ENCODE measurements around the gene EEF1E1. TPM values are rescaled to one million over a fixed set of nuclear protein-coding genes. Genes with fewer than 3 reads are reported as not detected.

EEF1E1 gene
- total RNA-seq, 1 donor from 2014 or later, result 88.8 TPM

DNA sequence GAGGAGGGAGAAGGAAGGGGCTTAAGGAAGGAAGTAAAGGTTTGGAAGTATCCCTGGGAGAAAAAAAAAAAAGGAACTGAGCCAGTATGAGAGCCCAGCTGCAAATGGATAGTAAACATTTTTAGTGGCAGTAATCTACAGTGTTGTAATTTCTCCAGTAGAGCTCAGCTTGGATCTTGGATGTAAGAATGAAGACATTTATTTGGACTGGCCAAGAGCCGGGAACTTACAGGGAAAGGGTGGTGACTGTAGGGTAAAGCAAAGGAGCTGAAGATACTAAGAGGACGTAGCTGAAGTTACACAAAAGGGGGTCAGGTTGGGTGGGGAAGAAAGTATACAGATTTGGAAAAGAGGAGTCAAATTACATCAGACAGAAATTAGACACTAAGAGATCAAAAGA is 13.5 kb downstream of the EEF1E1 start:
- no peak overlapping the region for H3K4me3 ChIP-seq (ENCODE audit: low read depth, low read length)
- TF ChIP-seq, protein P1, sequence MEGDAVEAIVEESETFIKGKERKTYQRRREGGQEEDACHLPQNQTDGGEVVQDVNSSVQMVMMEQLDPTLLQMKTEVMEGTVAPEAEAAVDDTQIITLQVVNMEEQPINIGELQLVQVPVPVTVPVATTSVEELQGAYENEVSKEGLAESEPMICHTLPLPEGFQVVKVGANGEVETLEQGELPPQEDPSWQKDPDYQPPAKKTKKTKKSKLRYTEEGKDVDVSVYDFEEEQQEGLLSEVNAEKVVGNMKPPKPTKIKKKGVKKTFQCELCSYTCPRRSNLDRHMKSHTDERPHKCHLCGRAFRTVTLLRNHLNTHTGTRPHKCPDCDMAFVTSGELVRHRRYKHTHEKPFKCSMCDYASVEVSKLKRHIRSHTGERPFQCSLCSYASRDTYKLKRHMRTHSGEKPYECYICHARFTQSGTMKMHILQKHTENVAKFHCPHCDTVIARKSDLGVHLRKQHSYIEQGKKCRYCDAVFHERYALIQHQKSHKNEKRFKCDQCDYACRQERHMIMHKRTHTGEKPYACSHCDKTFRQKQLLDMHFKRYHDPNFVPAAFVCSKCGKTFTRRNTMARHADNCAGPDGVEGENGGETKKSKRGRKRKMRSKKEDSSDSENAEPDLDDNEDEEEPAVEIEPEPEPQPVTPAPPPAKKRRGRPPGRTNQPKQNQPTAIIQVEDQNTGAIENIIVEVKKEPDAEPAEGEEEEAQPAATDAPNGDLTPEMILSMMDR (conservative IDR thresholded peaks at IDR 0.05; ENCODE audit: low read depth, low read length), result no peak
- no peak for DNase-seq (ENCODE audit: low read depth)

DNA sequence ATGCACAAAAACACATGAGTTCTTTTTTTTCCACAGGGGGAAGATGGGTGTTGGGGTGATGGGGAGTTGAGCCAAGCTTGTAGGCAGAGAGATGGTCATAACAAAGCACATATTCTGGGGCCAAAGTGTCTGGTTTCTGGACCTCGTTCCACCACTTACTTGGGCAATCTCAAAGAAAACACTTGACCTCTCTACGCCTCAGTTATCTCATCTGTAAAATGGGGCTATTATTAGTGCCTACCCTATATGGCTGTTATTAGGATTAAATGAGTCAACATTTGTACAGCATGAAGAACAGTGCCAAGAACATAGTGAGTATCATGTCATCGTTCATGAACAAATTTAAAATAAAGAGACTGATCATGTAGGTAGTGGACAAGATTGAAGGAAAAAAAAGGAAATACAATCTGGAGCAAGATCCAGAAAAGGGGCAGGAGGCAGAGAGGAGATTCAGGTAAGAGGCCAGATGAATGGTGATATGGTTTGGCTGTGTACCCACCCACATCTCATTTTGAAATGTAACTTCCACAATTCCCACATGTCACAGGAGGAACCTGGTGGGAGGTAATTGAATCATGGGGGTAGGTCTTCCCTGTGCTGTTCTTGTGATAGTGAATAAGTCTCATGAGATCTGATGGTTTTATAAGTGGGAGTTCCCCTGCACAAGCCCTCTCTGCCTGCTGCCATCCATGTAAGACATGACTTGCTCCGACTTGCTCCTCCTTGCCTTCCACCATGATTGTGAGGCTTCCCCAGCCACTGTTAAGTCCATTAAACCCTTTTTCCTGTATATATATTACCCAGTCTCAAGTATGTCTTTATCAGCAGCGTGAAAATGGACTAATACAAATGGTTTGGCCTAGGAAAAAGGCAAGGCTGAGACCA is 14.2 kb downstream of the EEF1E1 start:
- no peak overlapping the region for H3K4me3 ChIP-seq (ENCODE audit: low read depth, low read length)
- DNase-seq (ENCODE audit: low read depth), result no peak
- TF ChIP-seq, protein P1 (conservative IDR thresholded peaks at IDR 0.05; ENCODE audit: low read depth, low read length), result no peak

DNA sequence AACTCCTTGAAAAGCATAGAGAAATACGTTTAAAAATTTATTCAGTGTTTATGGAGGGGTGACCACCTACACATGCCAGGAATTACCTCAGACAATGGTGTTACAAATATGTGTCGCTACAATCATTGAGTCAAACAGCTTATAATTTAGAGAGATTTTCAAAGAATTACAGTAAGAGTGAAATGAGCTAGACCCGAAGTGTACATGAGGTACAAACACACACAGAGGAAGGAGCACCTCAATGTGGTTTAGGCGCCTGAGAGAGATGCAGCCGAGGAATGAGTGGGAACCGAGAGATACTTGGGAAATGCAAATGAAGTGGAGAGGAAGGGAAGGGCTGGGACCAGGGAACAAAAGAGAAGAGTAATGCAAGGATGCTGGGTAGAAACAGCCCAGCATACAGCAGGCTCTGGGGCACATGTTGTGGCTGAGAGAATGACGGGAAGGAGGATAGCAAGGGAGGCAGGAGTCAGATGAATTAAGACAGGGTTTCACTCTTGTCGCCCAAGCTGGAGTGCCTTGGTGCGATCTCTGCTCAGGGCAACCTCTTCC is 15.5 kb downstream of the EEF1E1 start:
- no peak for DNase-seq (ENCODE audit: low read depth)
- TF ChIP-seq, protein P1 (conservative IDR thresholded peaks at IDR 0.05; ENCODE audit: low read depth, low read length), result no peak
- H3K4me3 ChIP-seq (ENCODE audit: low read depth, low read length), result no peak overlapping the region

DNA sequence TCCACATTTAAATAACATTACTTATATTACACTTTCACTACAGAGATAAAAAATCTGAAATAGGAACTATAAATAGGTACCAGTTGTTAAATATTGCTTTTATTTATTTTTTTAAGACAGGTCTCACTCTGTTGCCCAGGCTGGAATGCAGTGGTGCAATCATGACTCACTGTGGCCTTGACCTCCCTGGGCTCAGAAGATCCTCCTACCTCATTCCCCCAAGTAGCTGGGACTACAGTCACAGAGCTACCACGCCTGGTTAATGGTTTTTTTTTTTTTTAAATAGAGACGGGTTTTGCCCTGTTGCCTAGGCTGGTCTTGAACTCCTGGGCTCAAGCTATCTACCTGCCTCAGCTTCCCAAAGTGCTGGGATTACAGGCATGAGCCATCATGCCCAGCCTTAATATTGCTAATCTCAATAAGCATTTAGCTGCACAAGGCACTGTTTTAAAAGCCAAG is 17.3 kb downstream of the EEF1E1 start:
- TF ChIP-seq, protein P1 (conservative IDR thresholded peaks at IDR 0.05; ENCODE audit: low read depth, low read length), result no peak
- DNase-seq (ENCODE audit: low read depth), result peak; percentile 91
- H3K4me3 ChIP-seq (ENCODE audit: low read depth, low read length), result no peak overlapping the region

DNA sequence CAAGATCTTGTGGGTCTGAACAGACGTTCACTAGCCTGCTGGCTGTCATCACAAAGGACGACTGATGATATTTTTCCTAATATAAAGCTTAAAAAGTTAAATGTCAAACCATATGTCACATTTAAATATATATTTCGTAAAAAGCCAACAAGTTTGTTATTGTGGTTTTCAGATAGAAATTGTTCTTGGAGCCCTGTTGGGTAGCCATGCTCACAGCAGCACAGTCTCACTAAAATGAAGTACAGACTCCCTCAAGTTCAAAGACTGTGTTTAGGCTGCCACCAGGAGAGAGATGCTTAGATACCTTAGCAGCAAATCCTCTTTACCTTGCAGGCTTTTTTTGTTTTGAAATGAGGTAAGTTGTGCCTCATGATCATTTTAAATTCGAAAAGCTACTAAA is 17.8 kb downstream of the EEF1E1 start:
- DNase-seq (ENCODE audit: low read depth), result no peak
- TF ChIP-seq, protein P1 (conservative IDR thresholded peaks at IDR 0.05; ENCODE audit: low read depth, low read length), result no peak

DNA sequence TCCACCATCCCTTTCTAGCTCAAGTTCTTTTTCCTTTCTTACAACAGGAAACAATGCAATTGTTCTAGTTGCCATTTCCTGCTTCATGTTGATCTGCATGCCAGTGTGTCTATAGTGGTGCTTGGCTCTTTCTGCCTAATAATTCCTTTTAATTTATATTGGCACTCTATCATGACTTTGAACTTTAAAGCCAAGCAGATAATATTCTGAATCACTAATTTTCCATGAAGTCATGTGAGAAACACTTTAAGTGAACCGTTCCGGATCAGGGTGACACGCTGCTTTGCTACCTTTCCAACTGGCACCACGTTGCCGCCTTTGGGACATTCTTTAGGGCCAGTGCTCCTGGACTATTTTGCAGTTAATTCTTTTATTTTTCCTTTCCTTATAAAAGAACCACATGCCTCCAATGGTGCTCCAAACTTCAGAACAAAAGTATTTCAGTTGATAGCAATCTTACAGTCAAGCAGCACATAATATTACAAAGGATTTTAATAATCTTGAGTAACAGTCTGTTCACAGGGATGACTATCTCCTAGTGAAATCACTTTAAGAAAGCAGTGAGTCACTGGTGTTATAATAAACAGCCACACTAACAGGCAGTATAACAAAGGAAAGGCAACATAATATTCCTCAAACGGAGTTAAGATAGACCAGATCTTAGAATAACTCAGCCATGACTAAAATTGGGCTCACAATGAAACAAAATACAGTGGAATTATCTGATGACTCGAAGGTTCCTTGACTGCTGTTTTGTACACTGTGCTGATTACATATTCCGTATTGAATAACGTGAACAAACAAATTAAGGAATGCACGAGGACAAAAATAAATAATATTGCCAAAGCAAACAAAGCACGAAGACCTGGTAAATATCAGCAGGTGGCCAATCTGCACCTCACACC is 19.1 kb downstream of the EEF1E1 start:
- TF ChIP-seq, protein P1 (conservative IDR thresholded peaks at IDR 0.05; ENCODE audit: low read depth, low read length), result no peak
- peak; percentile 79 for DNase-seq (ENCODE audit: low read depth)
- no peak overlapping the region for H3K4me3 ChIP-seq (ENCODE audit: low read depth, low read length)

More for the DNA sequence above, 17.8 kb downstream of the EEF1E1 start:
- no peak overlapping the region for H3K4me3 ChIP-seq (ENCODE audit: low read depth, low read length)
